ENCODE data around the gene APOL1.
A peak's percentile ranks its signal among the peaks of the same experiment; 100 is the strongest.
"Not testable (repeated sequence)": the region's sequence is repeated elsewhere in the genome, so short reads cannot be mapped to it uniquely, and the experiment has no call there.

APOL1 gene

GRCh38 chr22:36225333-36225922, 27.5 kb upstream of the APOL1 start:
- no peak for DNase-seq

- DNase-seq = no peak
These were observed 26.7 kb upstream of the APOL1 start for GRCh38 chr22:36226189-36226588.

GRCh38 chr22:36227396-36227795, 25.5 kb upstream of the APOL1 start:
- DNase-seq = no peak

- no peak for DNase-seq
These were observed 25.1 kb upstream of the APOL1 start for GRCh38 chr22:36227806-36228205.

GRCh38 chr22:36228369-36228768, 24.6 kb upstream of the APOL1 start:
- not testable (repeated sequence) for DNase-seq

GRCh38 chr22:36228944-36229343, 24.0 kb upstream of the APOL1 start:
- DNase-seq = no peak

GRCh38 chr22:36229649-36230048, 23.3 kb upstream of the APOL1 start:
- DNase-seq = not testable (repeated sequence)

GRCh38 chr22:36231051-36231450, 21.9 kb upstream of the APOL1 start:
- not testable (repeated sequence) for DNase-seq

GRCh38 chr22:36232715-36233401, 20.1 kb upstream of the APOL1 start:
- no peak for DNase-seq

- DNase-seq = no peak
These were observed 19.1 kb upstream of the APOL1 start for GRCh38 chr22:36233796-36234195.

- no peak for DNase-seq
These were observed 18.7 kb upstream of the APOL1 start for GRCh38 chr22:36234213-36234612.

GRCh38 chr22:36234919-36235318, 18.0 kb upstream of the APOL1 start:
- DNase-seq = no peak

GRCh38 chr22:36235585-36235984, 17.3 kb upstream of the APOL1 start:
- no peak for DNase-seq

- DNase-seq = no peak
These were observed 16.3 kb upstream of the APOL1 start for GRCh38 chr22:36236388-36237319.

GRCh38 chr22:36237462-36238372, 15.2 kb upstream of the APOL1 start:
- no peak for DNase-seq

GRCh38 chr22:36238373-36239149, 14.4 kb upstream of the APOL1 start:
- no peak for DNase-seq

GRCh38 chr22:36239150-36239400, 13.9 kb upstream of the APOL1 start:
- no peak for DNase-seq

- peak; percentile 83 for DNase-seq
These were observed 13.3 kb upstream of the APOL1 start, which contains the start of gene APOL2 for GRCh38 chr22:36239401-36240171. Gene APOL2 (minus strand): TSS chr22:36239527. CDS start chr22:36233162, 6,365 bp downstream.

- DNase-seq = no peak
These were observed 8.9 kb upstream of the APOL1 start for GRCh38 chr22:36243986-36244385.

- no peak for DNase-seq
These were observed 8.2 kb upstream of the APOL1 start for GRCh38 chr22:36244522-36245391.
